ENCODE results near the gene EEF1A2. TPM values are rescaled to one million over a fixed set of nuclear protein-coding genes. Genes with fewer than 3 reads are reported as not detected.

The EEF1A2 gene
- total RNA-seq, 1 experiment from 2014 or later = 26.0 TPM

GRCh38 chr20:63522091-63522868 lies 23.4 kb upstream of the EEF1A2 start:
- peaks cover 9% of the 10 kb centered on the region; the same call in 1 of the 2 replicates for H3K27me3 Mint-ChIP-seq (ENCODE audit: low read depth)
- ChIA-PET POLR2A (interaction anchor here (1.0 to 1.6 kb wide), 2 partner anchors 31 to 220 kb away, joined by 3 read pairs; no protein-coding TSS in a partner anchor), CTCF (interaction anchor here (0.6 to 4.4 kb wide), 3 partner anchors 26 to 512 kb away, joined by 5 to 50 read pairs (median 5); no protein-coding TSS in a partner anchor)
- no peak for DNase-seq (ENCODE audit: low spot score)
- peaks cover 21% of the 10 kb centered on the region for H3K36me3 Mint-ChIP-seq
- peaks cover 14% of the 10 kb centered on the region for H3K4me1 Mint-ChIP-seq
- H3K4me3 Mint-ChIP-seq = peak overlapping the region; percentile 51
- no peak overlapping the region for H3K27ac Mint-ChIP-seq
- peaks cover 8% of the 10 kb centered on the region; the same call in 1 of the 2 replicates for H3K9me3 Mint-ChIP-seq
- no peak for TF ChIP-seq ZNF138 (CRISPR knock-in tag; conservative IDR thresholded peaks at IDR 0.05)
- no peak for TF ChIP-seq CDX4 (CRISPR knock-in tag; IDR thresholded peaks at IDR 0.05; ENCODE audit: borderline replicate concordance)
- TF ChIP-seq, protein P1, sequence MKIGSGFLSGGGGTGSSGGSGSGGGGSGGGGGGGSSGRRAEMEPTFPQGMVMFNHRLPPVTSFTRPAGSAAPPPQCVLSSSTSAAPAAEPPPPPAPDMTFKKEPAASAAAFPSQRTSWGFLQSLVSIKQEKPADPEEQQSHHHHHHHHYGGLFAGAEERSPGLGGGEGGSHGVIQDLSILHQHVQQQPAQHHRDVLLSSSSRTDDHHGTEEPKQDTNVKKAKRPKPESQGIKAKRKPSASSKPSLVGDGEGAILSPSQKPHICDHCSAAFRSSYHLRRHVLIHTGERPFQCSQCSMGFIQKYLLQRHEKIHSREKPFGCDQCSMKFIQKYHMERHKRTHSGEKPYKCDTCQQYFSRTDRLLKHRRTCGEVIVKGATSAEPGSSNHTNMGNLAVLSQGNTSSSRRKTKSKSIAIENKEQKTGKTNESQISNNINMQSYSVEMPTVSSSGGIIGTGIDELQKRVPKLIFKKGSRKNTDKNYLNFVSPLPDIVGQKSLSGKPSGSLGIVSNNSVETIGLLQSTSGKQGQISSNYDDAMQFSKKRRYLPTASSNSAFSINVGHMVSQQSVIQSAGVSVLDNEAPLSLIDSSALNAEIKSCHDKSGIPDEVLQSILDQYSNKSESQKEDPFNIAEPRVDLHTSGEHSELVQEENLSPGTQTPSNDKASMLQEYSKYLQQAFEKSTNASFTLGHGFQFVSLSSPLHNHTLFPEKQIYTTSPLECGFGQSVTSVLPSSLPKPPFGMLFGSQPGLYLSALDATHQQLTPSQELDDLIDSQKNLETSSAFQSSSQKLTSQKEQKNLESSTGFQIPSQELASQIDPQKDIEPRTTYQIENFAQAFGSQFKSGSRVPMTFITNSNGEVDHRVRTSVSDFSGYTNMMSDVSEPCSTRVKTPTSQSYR (CRISPR knock-in tag; IDR thresholded peaks at IDR 0.05) = no peak
- TF ChIP-seq SMAD4 (CRISPR knock-in tag; IDR thresholded peaks at IDR 0.05) = no peak
- no peak for TF ChIP-seq FOXK1 (CRISPR knock-in tag; IDR thresholded peaks at IDR 0.05)
- TF ChIP-seq TCF7 (CRISPR knock-in tag; IDR thresholded peaks at IDR 0.05; ENCODE audit: low read depth) = no peak
- no peak for TF ChIP-seq JAZF1 (CRISPR knock-in tag; IDR thresholded peaks at IDR 0.05)
- TF ChIP-seq SOX15 (CRISPR knock-in tag; IDR thresholded peaks at IDR 0.05) = no peak
- TF ChIP-seq ZNF396 (CRISPR knock-in tag; IDR thresholded peaks at IDR 0.05; ENCODE audit: borderline replicate concordance) = no peak
- TF ChIP-seq, protein P2, sequence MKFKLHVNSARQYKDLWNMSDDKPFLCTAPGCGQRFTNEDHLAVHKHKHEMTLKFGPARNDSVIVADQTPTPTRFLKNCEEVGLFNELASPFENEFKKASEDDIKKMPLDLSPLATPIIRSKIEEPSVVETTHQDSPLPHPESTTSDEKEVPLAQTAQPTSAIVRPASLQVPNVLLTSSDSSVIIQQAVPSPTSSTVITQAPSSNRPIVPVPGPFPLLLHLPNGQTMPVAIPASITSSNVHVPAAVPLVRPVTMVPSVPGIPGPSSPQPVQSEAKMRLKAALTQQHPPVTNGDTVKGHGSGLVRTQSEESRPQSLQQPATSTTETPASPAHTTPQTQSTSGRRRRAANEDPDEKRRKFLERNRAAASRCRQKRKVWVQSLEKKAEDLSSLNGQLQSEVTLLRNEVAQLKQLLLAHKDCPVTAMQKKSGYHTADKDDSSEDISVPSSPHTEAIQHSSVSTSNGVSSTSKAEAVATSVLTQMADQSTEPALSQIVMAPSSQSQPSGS (CRISPR knock-in tag; IDR thresholded peaks at IDR 0.05; ENCODE audit: borderline replicate concordance, low read depth) = no peak
- TF ChIP-seq ZNF263 (CRISPR knock-in tag; IDR thresholded peaks at IDR 0.05; ENCODE audit: low read depth) = no peak
- TF ChIP-seq, protein P3, sequence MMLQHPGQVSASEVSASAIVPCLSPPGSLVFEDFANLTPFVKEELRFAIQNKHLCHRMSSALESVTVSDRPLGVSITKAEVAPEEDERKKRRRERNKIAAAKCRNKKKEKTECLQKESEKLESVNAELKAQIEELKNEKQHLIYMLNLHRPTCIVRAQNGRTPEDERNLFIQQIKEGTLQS (CRISPR knock-in tag; conservative IDR thresholded peaks at IDR 0.05) = no peak
- no peak for TF ChIP-seq ERG (CRISPR knock-in tag; IDR thresholded peaks at IDR 0.05)
- no peak for TF ChIP-seq NFE2L1 (CRISPR knock-in tag; IDR thresholded peaks at IDR 0.05)
- no peak for TF ChIP-seq SP1 (CRISPR knock-in tag; conservative IDR thresholded peaks at IDR 0.05)
- no peak for TF ChIP-seq ZNF232 (CRISPR knock-in tag; IDR thresholded peaks at IDR 0.05)
- no peak for TF ChIP-seq IRF1 (CRISPR knock-in tag; IDR thresholded peaks at IDR 0.05)
- TF ChIP-seq IRF2 (CRISPR knock-in tag; IDR thresholded peaks at IDR 0.05; ENCODE audit: borderline replicate concordance, low read depth) = no peak
- TF ChIP-seq SMAD3 (CRISPR knock-in tag; IDR thresholded peaks at IDR 0.05; ENCODE audit: borderline replicate concordance) = no peak
- TF ChIP-seq, protein P4, sequence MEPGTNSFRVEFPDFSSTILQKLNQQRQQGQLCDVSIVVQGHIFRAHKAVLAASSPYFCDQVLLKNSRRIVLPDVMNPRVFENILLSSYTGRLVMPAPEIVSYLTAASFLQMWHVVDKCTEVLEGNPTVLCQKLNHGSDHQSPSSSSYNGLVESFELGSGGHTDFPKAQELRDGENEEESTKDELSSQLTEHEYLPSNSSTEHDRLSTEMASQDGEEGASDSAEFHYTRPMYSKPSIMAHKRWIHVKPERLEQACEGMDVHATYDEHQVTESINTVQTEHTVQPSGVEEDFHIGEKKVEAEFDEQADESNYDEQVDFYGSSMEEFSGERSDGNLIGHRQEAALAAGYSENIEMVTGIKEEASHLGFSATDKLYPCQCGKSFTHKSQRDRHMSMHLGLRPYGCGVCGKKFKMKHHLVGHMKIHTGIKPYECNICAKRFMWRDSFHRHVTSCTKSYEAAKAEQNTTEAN (CRISPR knock-in tag; IDR thresholded peaks at IDR 0.05) = no peak
- ATAC-seq = no peak

Measured in WTC11 (cell line).